ENCODE data around the gene PKP4.

Gene PKP4

GRCh38 chr2:158578703-158579330 lies 122.1 kb downstream of the PKP4 start:
- TF ChIP-seq Cebpa-rat (IDR thresholded peaks at IDR 0.05), result no peak

GRCh38 chr2:158579928-158580327 lies 123.2 kb downstream of the PKP4 start:
- no peak overlapping the region for H3K4me2 ChIP-seq
- H3K36me3 ChIP-seq, result peaks cover 13% of the 10 kb centered on the region; the same call in 1 of the 2 replicates
- H3K27me3 ChIP-seq, result no peaks in the 10 kb centered on the region
- no peaks in the 10 kb centered on the region for H4K20me1 ChIP-seq
- TF ChIP-seq Cebpa-rat (IDR thresholded peaks at IDR 0.05), result no peak
- H3K9ac ChIP-seq, result no peak overlapping the region
- no peak overlapping the region for H3K4me3 ChIP-seq
- peaks cover 6% of the 10 kb centered on the region; the same call in 1 of the 2 replicates for H3K9me3 ChIP-seq
- no peak overlapping the region for H3K27ac ChIP-seq
- H3K4me1 ChIP-seq, result peaks cover 7% of the 10 kb centered on the region

More at GRCh38 chr2:158578703-158579330, 122.1 kb downstream of the PKP4 start:
- peaks cover 7% of the 10 kb centered on the region for H3K4me1 ChIP-seq
- H3K4me2 ChIP-seq, result no peak overlapping the region
- no peaks in the 10 kb centered on the region for H4K20me1 ChIP-seq
- H3K9me3 ChIP-seq, result peaks cover under 1% of the 10 kb centered on the region; the same call in 1 of the 2 replicates
- H3K9ac ChIP-seq, result no peak overlapping the region
- H3K4me3 ChIP-seq, result no peak overlapping the region
- H3K27me3 ChIP-seq, result no peaks in the 10 kb centered on the region
- H3K36me3 ChIP-seq, result peaks cover 7% of the 10 kb centered on the region; the same call in 1 of the 2 replicates
- no peak overlapping the region for H3K27ac ChIP-seq

GRCh38 chr2:158580760-158581159 lies 124.0 kb downstream of the PKP4 start:
- Histone ChIP-seq H3K4me1 (peaks cover 7% of the 10 kb centered on the region), H3K27me3 (no peaks in the 10 kb centered on the region), H3K4me2 (no peak overlapping the region), H3K36me3 (peaks cover 13% of the 10 kb centered on the region; the same call in 1 of the 2 replicates), H3K27ac (no peak overlapping the region), H3K9ac (no peak overlapping the region), H4K20me1 (no peaks in the 10 kb centered on the region), H3K9me3 (peaks cover 6% of the 10 kb centered on the region; the same call in 1 of the 2 replicates), H3K4me3 (no peak overlapping the region)
- no peak for TF ChIP-seq Cebpa-rat (IDR thresholded peaks at IDR 0.05)

- Histone ChIP-seq H3K4me3 (no peak overlapping the region), H3K36me3 (peaks cover 13% of the 10 kb centered on the region; the same call in 1 of the 2 replicates), H3K4me1 (peaks cover 7% of the 10 kb centered on the region), H3K27me3 (no peaks in the 10 kb centered on the region), H3K27ac (no peak overlapping the region), H3K4me2 (no peak overlapping the region), H4K20me1 (no peaks in the 10 kb centered on the region), H3K9me3 (peaks cover 6% of the 10 kb centered on the region; the same call in 1 of the 2 replicates), H3K9ac (no peak overlapping the region)
- TF ChIP-seq Cebpa-rat (IDR thresholded peaks at IDR 0.05), result no peak
Observed at GRCh38 chr2:158582670-158583069, 125.9 kb downstream of the PKP4 start.

GRCh38 chr2:158583923-158584322 lies 127.2 kb downstream of the PKP4 start:
- H3K4me1 ChIP-seq, result peaks cover 7% of the 10 kb centered on the region
- H3K9ac ChIP-seq, result no peak overlapping the region
- H3K27me3 ChIP-seq, result no peaks in the 10 kb centered on the region
- H3K9me3 ChIP-seq, result peaks cover 6% of the 10 kb centered on the region; the same call in 1 of the 2 replicates
- H3K4me3 ChIP-seq, result no peak overlapping the region
- no peaks in the 10 kb centered on the region for H4K20me1 ChIP-seq
- no peak overlapping the region for H3K27ac ChIP-seq
- TF ChIP-seq Cebpa-rat (IDR thresholded peaks at IDR 0.05), result no peak
- H3K36me3 ChIP-seq, result peaks cover 13% of the 10 kb centered on the region; the same call in 1 of the 2 replicates
- H3K4me2 ChIP-seq, result no peak overlapping the region

GRCh38 chr2:158586491-158586890 lies 129.7 kb downstream of the PKP4 start:
- no peak overlapping the region for H3K27ac ChIP-seq
- H3K27me3 ChIP-seq, result no peaks in the 10 kb centered on the region
- peaks cover 8% of the 10 kb centered on the region; the same call in 1 of the 2 replicates for H3K36me3 ChIP-seq
- H3K9ac ChIP-seq, result no peak overlapping the region
- no peak for TF ChIP-seq Cebpa-rat (IDR thresholded peaks at IDR 0.05)
- H4K20me1 ChIP-seq, result no peaks in the 10 kb centered on the region
- H3K4me2 ChIP-seq, result no peak overlapping the region
- H3K9me3 ChIP-seq, result peaks cover 6% of the 10 kb centered on the region; the same call in 1 of the 2 replicates
- peaks cover 7% of the 10 kb centered on the region for H3K4me1 ChIP-seq
- no peak overlapping the region for H3K4me3 ChIP-seq

GRCh38 chr2:158589303-158589702 lies 132.6 kb downstream of the PKP4 start:
- H3K36me3 ChIP-seq, result peaks cover 1% of the 10 kb centered on the region; the same call in 1 of the 2 replicates
- no peak for TF ChIP-seq Cebpa-rat (IDR thresholded peaks at IDR 0.05)
- no peak overlapping the region for H3K9ac ChIP-seq
- H3K4me1 ChIP-seq, result peaks cover 5% of the 10 kb centered on the region; the same call in 1 of the 2 replicates
- no peaks in the 10 kb centered on the region for H3K27me3 ChIP-seq
- H3K9me3 ChIP-seq, result no peaks in the 10 kb centered on the region
- H3K4me3 ChIP-seq, result no peak overlapping the region
- no peak overlapping the region for H3K27ac ChIP-seq
- no peak overlapping the region for H3K4me2 ChIP-seq
- H4K20me1 ChIP-seq, result no peaks in the 10 kb centered on the region

GRCh38 chr2:158598862-158599517 lies 142.2 kb downstream of the PKP4 start:
- H3K9ac ChIP-seq, result no peak overlapping the region
- H4K20me1 ChIP-seq, result no peaks in the 10 kb centered on the region
- no peak overlapping the region for H3K27ac ChIP-seq
- TF ChIP-seq Cebpa-rat (IDR thresholded peaks at IDR 0.05), result no peak
- no peaks in the 10 kb centered on the region for H3K4me1 ChIP-seq
- H3K27me3 ChIP-seq, result no peaks in the 10 kb centered on the region
- H3K9me3 ChIP-seq, result no peaks in the 10 kb centered on the region
- no peaks in the 10 kb centered on the region for H3K36me3 ChIP-seq
- no peak overlapping the region for H3K4me2 ChIP-seq
- no peak overlapping the region for H3K4me3 ChIP-seq

- no peaks in the 10 kb centered on the region for H3K9me3 ChIP-seq
- no peaks in the 10 kb centered on the region for H4K20me1 ChIP-seq
- no peak for TF ChIP-seq Cebpa-rat (IDR thresholded peaks at IDR 0.05)
- H3K36me3 ChIP-seq, result no peaks in the 10 kb centered on the region
- no peaks in the 10 kb centered on the region for H3K27me3 ChIP-seq
- H3K4me2 ChIP-seq, result no peak overlapping the region
- no peak overlapping the region for H3K27ac ChIP-seq
- H3K9ac ChIP-seq, result no peak overlapping the region
- no peak overlapping the region for H3K4me3 ChIP-seq
- H3K4me1 ChIP-seq, result no peaks in the 10 kb centered on the region
Observed at GRCh38 chr2:158599609-158600008, 142.9 kb downstream of the PKP4 start.

- Histone ChIP-seq H3K36me3 (no peaks in the 10 kb centered on the region), H3K4me1 (no peaks in the 10 kb centered on the region), H3K4me2 (no peak overlapping the region), H3K27me3 (no peaks in the 10 kb centered on the region), H3K9ac (no peak overlapping the region), H3K9me3 (no peaks in the 10 kb centered on the region), H4K20me1 (no peaks in the 10 kb centered on the region), H3K27ac (no peak overlapping the region), H3K4me3 (no peak overlapping the region)
- no peak for TF ChIP-seq Cebpa-rat (IDR thresholded peaks at IDR 0.05)
Observed at GRCh38 chr2:158600155-158600802, 143.5 kb downstream of the PKP4 start.
